HepG2 (cell line): ENCODE data around the gene PCSK6. TPM values are rescaled to one million over a fixed set of nuclear protein-coding genes. Genes with fewer than 3 reads are reported as not detected.

ENCODE experiments used
- CBX2 ChIP-seq, 2 experiments: fragments of 200-600 bp in 1 of 2; sonication (generic); formaldehyde crosslinking in 1 of 2; IDR thresholded peaks; 2 replicates each; pipeline versions ENCODE4 v1.7.0 to v1.8.1; 2018 to 2022; ENCODE audit warnings: low read depth in 2 of 2, low read length in 1 of 2, mild to moderate bottlenecking in 1 of 2, missing genetic modification reagents in 1 of 2
- CC2D1A ChIP-seq: sonication (generic); formaldehyde crosslinking; IDR thresholded peaks from 2 replicates; pipeline ENCODE4 v1.8.1; 2023; ENCODE audit warnings: mild to moderate bottlenecking, missing genetic modification reagents
- CHCHD3 ChIP-seq: sonication (generic); formaldehyde crosslinking; IDR thresholded peaks from 2 replicates; pipeline ENCODE4 v1.8.0; 2022; ENCODE audit warnings: mild to moderate bottlenecking, missing genetic modification reagents, moderate library complexity
- ELF3 ChIP-seq: IDR thresholded peaks from 2 replicates; pipeline ENCODE4 v1.6.1; 2016; ENCODE audit warnings: missing genetic modification reagents, missing compliant biosample characterization
- ETV6 ChIP-seq: sonication (generic); formaldehyde crosslinking; conservative IDR thresholded peaks from 2 replicates; pipeline ENCODE4 v1.4.0; 2020; ENCODE audit warnings: missing genetic modification reagents
- FOXP1 ChIP-seq, 2 experiments: fragments of 450-650 bp in 1 of 2; IDR thresholded peaks; 2 replicates each; pipeline ENCODE4 v1.6.1; 2017 to 2018; ENCODE audit warnings: antibody characterized with exemption in 1 of 2
- JUNB ChIP-seq: sonication (generic); formaldehyde crosslinking; IDR thresholded peaks from 2 replicates; pipeline ENCODE4 v1.8.0; 2022; ENCODE audit warnings: missing genetic modification reagents, mild to moderate bottlenecking, borderline replicate concordance
- KLF13 ChIP-seq: sonication (generic); formaldehyde crosslinking; IDR thresholded peaks from 2 replicates; pipeline ENCODE4 v1.4.0; 2020; ENCODE audit warnings: mild to moderate bottlenecking, missing genetic modification reagents
- MAFF ChIP-seq: IDR thresholded peaks from 2 replicates; pipeline ENCODE4 v1.6.1; 2011; ENCODE audit warnings: low read depth, low read length, improper control_type of control experiment
- MXD4 ChIP-seq: IDR thresholded peaks from 2 replicates; pipeline ENCODE4 v1.6.1; 2016; ENCODE audit warnings: mild to moderate bottlenecking, missing biosample characterization, missing genetic modification reagents
- NFIC ChIP-seq: IDR thresholded peaks from 2 replicates; pipeline ENCODE4 v1.6.1; 2012; ENCODE audit warnings: mild to moderate bottlenecking, low read length, inconsistent platforms
- RCOR2 ChIP-seq: IDR thresholded peaks from 2 replicates; pipeline ENCODE4 v1.6.1; 2016; ENCODE audit warnings: missing biosample characterization, missing genetic modification reagents
- SP2 ChIP-seq: sonication (generic); formaldehyde crosslinking; IDR thresholded peaks from 2 replicates; pipeline ENCODE4 v1.5.1; 2020; ENCODE audit warnings: mild to moderate bottlenecking, missing genetic modification reagents
- STAT5B ChIP-seq: sonication (generic); formaldehyde crosslinking; IDR thresholded peaks from 2 replicates; pipeline ENCODE4 v1.4.0; 2020; ENCODE audit warnings: missing genetic modification reagents
- ZFP82 ChIP-seq: sonication (generic); formaldehyde crosslinking; IDR thresholded peaks from 2 replicates; pipeline ENCODE4 v1.5.1; 2020; ENCODE audit warnings: mild to moderate bottlenecking, missing genetic modification reagents, borderline replicate concordance
- ZNF264 ChIP-seq: sonication (generic); formaldehyde crosslinking; IDR thresholded peaks from 2 replicates; pipeline ENCODE4 v1.4.0; 2020; ENCODE audit warnings: missing genetic modification reagents
- ZNF382 ChIP-seq: sonication (generic); formaldehyde crosslinking; IDR thresholded peaks from 2 replicates; pipeline ENCODE4 v1.5.0; 2020; ENCODE audit warnings: missing genetic modification reagents, mild to moderate bottlenecking, borderline replicate concordance
- ZNF772 ChIP-seq: sonication (generic); formaldehyde crosslinking; IDR thresholded peaks from 2 replicates; pipeline ENCODE4 v1.5.0; 2020; ENCODE audit warnings: mild to moderate bottlenecking, missing genetic modification reagents
- polyA plus RNA-seq, 8 experiments: library from polyadenylated mRNA; depleted of rRNA in 3 of 8; stranded (reverse) in 7 of 8; unstranded in 1 of 8; fragments of >200 nt; fragmentation: Illumina TruSeq in 4 of 8; extraction: Trizol in 4 of 8; gene quantifications; 2 replicates each; pipeline versions ENCODE4 v1.2.1 to v1.2.3, GENCODE V29; 2011 to 2016; ENCODE audit warnings: low read depth in 4 of 8, missing spikeins in 1 of 8, mixed read lengths in 1 of 8; ENCODE audit not compliant: insufficient read depth in 1 of 8
- total RNA-seq, 5 experiments: library from RNA; depleted of rRNA; stranded (reverse); fragments of >200 nt; fragmentation: Illumina TruSeq; extraction: Trizol; gene quantifications; 2 replicates each; pipeline ENCODE4 v1.2.3, GENCODE V29; 2016; ENCODE audit warnings: low read depth in 1 of 5
- TF ChIP-seq, protein P1 (sequence below): sonication (generic); formaldehyde crosslinking; IDR thresholded peaks from 2 replicates; pipeline ENCODE4 v1.5.0; 2020; ENCODE audit warnings: missing genetic modification reagents
- TF ChIP-seq, protein P2 (sequence below): sonication (generic); formaldehyde crosslinking; IDR thresholded peaks from 2 replicates; pipeline ENCODE4 v1.4.0; 2020; ENCODE audit warnings: missing genetic modification reagents
- TF ChIP-seq, protein P3 (sequence below): sonication (generic); formaldehyde crosslinking; conservative IDR thresholded peaks from 2 replicates; pipeline ENCODE4 v1.8.0; 2022; ENCODE audit warnings: mild to moderate bottlenecking, moderate library complexity, missing genetic modification reagents
- TF ChIP-seq, protein P4 (sequence below): sonication (generic); formaldehyde crosslinking; conservative IDR thresholded peaks from 2 replicates; pipeline ENCODE4 v1.8.0; 2022; ENCODE audit warnings: low read depth, missing genetic modification reagents

The PCSK6 gene
- total and polyA plus RNA-seq, 2 of the 13 experiments (the other 11 are each of a cell fraction or from before 2014, with no cell fraction given): 56.5 to 155 TPM

DNA sequence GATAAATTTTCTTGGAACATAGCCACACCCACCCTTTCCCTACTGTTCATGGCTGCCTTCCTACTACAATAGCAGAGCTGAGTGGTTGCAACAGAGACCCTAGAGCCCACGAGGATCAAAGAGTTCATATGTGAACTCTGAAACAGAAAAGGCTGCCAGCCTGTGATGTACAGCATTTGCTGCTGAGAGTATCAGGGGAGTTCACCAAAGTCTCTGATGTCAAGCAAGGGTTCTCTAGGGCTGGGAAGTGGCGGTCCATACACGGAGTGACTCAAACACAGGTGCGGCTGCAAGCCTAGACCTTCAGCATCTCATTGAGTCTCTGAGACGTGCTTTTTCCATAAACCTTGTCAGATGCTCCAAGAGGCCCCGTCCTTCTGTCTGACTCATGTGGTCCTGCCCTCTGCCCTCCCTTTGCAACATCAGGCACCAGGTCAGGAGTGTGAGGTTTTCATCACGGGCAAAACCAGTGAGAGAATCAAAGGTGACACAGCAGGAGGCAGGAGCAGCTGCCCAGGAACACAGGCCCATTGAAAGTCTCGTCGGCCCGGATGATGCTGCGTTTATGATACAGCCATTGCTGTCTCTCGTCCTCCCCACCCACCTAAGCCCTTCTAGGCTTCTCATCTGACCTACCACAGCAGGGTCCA lies 42.9 kb downstream of the PCSK6 start (continued):
- TF ChIP-seq, protein P1, sequence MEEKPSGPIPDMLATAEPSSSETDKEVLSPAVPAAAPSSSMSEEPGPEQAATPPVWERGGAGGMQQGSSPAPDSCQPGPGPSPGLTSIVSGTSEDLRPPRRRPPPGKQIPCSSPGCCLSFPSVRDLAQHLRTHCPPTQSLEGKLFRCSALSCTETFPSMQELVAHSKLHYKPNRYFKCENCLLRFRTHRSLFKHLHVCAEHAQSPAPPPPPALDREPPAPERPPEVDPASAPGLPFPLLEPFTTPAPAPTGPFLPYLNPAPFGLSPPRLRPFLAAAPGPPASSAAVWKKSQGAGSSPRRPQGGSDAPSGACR: no peak; the same call in 1 of the 2 replicates
- TF ChIP-seq CC2D1A (CRISPR knock-in tag) (no peak), KLF13 (CRISPR knock-in tag) (no peak), MAFF (0 out of 2 replicates have a peak, but pooled peaks have one; percentile 1), ELF3 (CRISPR knock-in tag) (0 out of 2 replicates have a peak, but pooled peaks have one; percentile 38), ZNF382 (CRISPR knock-in tag) (no peak), STAT5B (CRISPR knock-in tag) (no peak), FOXP1 (IDR thresholded peaks at IDR 0.05) (no peak), FOXP1 (CRISPR knock-in tag; IDR thresholded peaks at IDR 0.05) (no peak), RCOR2 (CRISPR knock-in tag) (peak; percentile 56; the same call in 1 of the 2 replicates), CHCHD3 (CRISPR knock-in tag) (no peak), ZNF772 (CRISPR knock-in tag) (no peak), ZNF264 (CRISPR knock-in tag) (no peak), ZFP82 (no peak), SP2 (CRISPR knock-in tag) (no peak), NFIC (no peak), ETV6 (CRISPR knock-in tag) (no peak), CBX2 (IDR thresholded peaks at IDR 0.05; ENCODE audit: low read depth, low read length) (no peak), CBX2 (CRISPR knock-in tag; IDR thresholded peaks at IDR 0.05; ENCODE audit: low read depth) (no peak), MXD4 (CRISPR knock-in tag) (no peak), JUNB (no peak)
- TF ChIP-seq, protein P2, sequence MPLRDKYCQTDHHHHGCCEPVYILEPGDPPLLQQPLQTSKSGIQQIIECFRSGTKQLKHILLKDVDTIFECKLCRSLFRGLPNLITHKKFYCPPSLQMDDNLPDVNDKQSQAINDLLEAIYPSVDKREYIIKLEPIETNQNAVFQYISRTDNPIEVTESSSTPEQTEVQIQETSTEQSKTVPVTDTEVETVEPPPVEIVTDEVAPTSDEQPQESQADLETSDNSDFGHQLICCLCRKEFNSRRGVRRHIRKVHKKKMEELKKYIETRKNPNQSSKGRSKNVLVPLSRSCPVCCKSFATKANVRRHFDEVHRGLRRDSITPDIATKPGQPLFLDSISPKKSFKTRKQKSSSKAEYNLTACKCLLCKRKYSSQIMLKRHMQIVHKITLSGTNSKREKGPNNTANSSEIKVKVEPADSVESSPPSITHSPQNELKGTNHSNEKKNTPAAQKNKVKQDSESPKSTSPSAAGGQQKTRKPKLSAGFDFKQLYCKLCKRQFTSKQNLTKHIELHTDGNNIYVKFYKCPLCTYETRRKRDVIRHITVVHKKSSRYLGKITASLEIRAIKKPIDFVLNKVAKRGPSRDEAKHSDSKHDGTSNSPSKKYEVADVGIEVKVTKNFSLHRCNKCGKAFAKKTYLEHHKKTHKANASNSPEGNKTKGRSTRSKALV (CRISPR knock-in tag): no peak
- TF ChIP-seq, protein P3, sequence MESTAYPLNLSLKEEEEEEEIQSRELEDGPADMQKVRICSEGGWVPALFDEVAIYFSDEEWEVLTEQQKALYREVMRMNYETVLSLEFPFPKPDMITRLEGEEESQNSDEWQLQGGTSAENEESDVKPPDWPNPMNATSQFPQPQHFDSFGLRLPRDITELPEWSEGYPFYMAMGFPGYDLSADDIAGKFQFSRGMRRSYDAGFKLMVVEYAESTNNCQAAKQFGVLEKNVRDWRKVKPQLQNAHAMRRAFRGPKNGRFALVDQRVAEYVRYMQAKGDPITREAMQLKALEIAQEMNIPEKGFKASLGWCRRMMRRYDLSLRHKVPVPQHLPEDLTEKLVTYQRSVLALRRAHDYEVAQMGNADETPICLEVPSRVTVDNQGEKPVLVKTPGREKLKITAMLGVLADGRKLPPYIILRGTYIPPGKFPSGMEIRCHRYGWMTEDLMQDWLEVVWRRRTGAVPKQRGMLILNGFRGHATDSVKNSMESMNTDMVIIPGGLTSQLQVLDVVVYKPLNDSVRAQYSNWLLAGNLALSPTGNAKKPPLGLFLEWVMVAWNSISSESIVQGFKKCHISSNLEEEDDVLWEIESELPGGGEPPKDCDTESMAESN (CRISPR knock-in tag): no peak
- TF ChIP-seq, protein P4, sequence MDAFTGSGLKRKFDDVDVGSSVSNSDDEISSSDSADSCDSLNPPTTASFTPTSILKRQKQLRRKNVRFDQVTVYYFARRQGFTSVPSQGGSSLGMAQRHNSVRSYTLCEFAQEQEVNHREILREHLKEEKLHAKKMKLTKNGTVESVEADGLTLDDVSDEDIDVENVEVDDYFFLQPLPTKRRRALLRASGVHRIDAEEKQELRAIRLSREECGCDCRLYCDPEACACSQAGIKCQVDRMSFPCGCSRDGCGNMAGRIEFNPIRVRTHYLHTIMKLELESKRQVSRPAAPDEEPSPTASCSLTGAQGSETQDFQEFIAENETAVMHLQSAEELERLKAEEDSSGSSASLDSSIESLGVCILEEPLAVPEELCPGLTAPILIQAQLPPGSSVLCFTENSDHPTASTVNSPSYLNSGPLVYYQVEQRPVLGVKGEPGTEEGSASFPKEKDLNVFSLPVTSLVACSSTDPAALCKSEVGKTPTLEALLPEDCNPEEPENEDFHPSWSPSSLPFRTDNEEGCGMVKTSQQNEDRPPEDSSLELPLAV (CRISPR knock-in tag): no peak
